Retinal pigment epithelial cell (primary cell): ENCODE results near the gene IL11.

ENCODE experiments used
- DNase-seq: peaks from one replicate; pipeline ENCODE4 v3.0.0-alpha.2; 2010; ENCODE audit warnings: low read depth
- H3K4me3 ChIP-seq: 2 replicates; pipeline ENCODE4 v1.5.1; 2011; ENCODE audit warnings: mild to moderate bottlenecking, low read length, control low read depth, moderate library complexity
- TF ChIP-seq, protein P1 (sequence below): conservative IDR thresholded peaks from 2 replicates; pipeline ENCODE4 v1.5.1; 2011; ENCODE audit warnings: low read depth, low read length, control low read depth, inconsistent platforms

Gene IL11

DNA sequence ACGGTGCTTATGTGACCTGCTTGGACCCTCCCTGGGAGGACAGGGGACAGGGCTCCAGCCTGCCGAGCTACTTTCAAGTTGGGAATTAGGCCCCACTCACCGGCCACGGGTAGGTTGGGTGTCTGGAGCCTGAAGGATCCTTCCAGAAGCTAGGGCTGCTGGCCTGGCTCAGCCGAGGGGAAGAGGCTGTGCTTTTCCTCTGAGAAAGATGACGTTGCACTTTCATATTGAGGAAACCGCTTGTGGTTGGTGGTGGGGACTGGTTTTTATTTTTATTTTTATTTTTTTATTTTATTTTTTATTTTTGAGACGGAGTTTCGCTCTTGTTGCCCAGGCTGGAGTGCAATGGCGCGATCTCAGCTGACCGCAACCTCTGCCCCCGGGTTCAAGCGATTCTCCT is 45.1 kb downstream of the IL11 start, which contains the start of gene TMEM150B:
TSS of gene TMEM150B (minus strand) at position 170 of the 400 bp plus-strand sequence. CDS start 4,305 bp downstream, outside the sequence.
- TF ChIP-seq, protein P1, sequence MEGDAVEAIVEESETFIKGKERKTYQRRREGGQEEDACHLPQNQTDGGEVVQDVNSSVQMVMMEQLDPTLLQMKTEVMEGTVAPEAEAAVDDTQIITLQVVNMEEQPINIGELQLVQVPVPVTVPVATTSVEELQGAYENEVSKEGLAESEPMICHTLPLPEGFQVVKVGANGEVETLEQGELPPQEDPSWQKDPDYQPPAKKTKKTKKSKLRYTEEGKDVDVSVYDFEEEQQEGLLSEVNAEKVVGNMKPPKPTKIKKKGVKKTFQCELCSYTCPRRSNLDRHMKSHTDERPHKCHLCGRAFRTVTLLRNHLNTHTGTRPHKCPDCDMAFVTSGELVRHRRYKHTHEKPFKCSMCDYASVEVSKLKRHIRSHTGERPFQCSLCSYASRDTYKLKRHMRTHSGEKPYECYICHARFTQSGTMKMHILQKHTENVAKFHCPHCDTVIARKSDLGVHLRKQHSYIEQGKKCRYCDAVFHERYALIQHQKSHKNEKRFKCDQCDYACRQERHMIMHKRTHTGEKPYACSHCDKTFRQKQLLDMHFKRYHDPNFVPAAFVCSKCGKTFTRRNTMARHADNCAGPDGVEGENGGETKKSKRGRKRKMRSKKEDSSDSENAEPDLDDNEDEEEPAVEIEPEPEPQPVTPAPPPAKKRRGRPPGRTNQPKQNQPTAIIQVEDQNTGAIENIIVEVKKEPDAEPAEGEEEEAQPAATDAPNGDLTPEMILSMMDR = no peak
- H3K4me3 ChIP-seq = no peak within 1 kb of the TSS
- DNase-seq = no peak

DNA sequence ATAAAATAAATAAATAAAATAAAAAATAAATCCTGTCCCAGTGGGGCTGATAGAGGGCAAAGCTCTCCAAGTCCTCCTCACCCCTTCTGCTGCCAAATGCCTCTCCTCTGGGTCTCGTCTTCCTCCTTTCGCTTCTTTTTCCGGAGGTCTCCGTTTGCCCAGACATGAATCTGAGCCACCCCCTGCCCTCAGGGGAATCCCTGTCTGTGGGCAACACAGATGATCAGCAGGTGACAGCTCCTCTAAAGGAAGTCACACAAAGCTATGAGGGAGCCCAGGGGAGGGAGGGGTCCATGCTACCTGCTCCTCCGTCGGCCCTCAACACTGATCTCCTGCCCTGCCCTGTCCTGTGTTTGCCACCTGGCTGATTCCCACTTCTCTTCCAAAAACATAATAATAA is 45.6 kb downstream of the IL11 start:
- TF ChIP-seq, protein P1 = no peak
- DNase-seq = no peak
- no peak overlapping the region for H3K4me3 ChIP-seq

DNA sequence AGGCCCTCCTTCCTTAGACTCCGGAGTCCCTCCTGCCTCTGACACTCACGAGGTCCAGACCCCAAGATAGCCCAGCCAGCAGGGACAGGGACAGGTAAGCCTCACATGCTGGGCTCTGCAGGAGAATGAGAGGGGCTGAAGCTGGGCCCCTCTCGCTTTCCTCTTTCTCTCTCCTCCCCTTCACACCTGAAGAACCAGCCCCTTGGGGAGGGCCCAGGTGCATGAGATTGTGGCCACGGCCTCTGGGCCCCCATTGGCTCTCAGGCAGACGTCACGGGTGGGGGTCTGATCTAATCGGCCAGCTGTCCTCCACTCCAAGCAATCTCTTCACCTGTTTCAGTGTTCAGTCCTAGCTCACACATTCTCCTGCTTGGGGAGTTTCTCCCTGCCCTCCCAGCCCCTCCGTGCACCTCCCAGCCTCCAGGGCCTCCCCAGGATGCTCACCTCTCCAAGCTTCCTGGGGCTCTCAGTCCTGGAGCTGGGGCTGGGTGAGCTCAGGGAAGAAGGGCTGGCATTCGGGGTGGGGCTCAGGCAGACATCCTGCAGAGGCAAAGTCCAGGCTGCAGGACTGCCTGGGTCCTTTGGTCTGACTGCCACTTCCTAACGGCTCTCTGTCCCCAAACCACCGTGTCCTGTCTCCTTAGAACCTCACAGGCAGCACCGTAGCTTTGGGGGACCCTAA is 47.9 kb downstream of the IL11 start:
- no peak overlapping the region for H3K4me3 ChIP-seq
- no peak for DNase-seq
- TF ChIP-seq, protein P1 = no peak

DNA sequence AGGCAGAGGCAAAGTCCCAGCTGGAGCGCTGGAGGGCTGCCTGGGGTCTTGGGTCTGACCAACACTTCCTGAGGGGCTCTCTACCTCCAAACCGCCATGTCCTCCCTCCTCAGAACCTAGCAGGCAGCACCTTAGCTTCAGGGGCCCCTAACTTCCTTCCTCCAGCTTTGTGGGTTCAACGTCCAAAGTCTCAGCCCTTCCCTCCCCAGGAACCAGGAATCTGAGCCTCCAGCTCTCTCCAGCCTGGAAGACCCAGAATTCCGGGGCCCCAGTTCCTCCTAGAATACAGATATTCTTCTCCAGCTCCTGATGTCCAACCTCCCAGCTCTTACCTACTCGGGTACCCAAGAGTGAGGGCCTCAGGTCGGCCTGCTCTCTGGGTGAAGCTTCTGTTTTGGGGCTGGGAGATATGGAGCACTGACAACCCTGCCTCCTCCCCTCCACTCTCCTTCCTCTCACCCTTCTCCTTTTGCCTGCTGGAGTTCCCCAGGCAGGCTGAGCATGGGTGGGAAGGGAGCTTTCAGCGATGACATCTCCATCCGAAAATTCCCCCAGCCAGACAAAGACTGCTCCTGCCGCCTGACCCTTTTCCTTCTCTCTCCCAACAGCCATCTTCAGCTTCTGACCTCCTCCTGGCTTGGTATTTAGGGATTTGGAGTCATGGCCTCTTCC is 48.7 kb downstream of the IL11 start:
- no peak overlapping the region for H3K4me3 ChIP-seq
- no peak for DNase-seq

DNA sequence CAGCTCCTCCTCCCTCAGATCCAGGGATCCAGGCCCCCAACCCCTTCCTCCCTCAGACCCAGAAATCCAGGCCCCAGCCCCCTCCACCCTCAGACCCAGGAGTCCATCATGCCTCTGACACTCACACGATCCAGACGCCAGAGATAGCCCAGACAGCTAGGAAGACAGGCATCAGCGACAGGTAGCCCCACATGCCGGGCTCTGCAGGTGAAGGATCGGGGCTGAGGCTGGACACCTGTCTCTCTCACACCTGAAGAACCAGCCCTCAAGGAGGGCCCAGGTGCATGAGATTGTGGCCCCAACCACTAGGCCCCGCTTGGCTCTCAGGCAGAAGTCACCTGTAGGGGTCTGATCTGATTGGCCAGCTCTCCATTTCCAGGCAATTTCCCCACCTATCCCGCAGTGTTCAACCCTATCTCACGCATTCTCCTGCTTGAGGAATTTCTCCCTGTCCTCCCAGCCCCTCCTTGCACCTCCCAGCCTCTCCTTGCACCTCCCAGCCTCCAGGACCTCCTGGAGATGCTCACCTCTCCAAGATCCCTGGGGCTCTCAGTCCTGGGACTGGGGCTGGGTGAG is 49.3 kb downstream of the IL11 start:
- no peak overlapping the region for H3K4me3 ChIP-seq
- TF ChIP-seq, protein P1 = no peak
- no peak for DNase-seq

More for the DNA sequence above, 48.7 kb downstream of the IL11 start:
- TF ChIP-seq, protein P1 = no peak

DNA sequence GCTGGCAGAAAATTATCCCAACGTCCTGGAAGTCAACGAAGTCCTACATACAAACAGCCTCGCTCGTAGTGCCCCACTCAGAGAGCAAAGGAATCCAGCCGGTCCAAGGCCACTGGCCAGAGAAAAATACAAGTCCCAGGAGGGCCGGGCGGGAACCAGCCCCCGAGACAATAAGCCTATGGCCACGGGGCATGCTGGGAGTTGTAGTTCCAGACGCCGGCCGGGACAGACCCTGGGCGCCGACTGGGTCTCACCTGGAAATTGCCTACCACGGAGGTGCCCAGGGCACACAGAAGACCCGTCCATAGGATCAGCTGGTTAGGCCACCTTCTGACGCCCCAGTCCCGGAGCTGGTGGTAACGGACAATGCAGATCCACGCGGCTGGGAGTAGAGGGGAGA is 50.5 kb downstream of the IL11 start:
- no peak for DNase-seq
- TF ChIP-seq, protein P1 = no peak
- peak overlapping the region; percentile 18 for H3K4me3 ChIP-seq
